ENCODE measurements around the gene NRN1.
A peak's percentile ranks its signal among the peaks of the same experiment; 100 is the strongest.

Gene NRN1

GRCh38 chr6:6006428-6007365 lies at the start of gene NRN1:
NRN1 (minus strand) TSS chr6:6006925; CDS start chr6:6006749, 176 bp downstream.
- DNase-seq (ENCODE audit: extremely low read depth, low read depth) = no peak
- no peak for TF ChIP-seq CTCF (IDR thresholded peaks at IDR 0.05; ENCODE audit: low read depth, low read length, missing control alignments)
- H3K4me3 ChIP-seq (replicated peaks; ENCODE audit: low read depth, low read length) = 0 out of 2 replicates have a peak within 1 kb of the TSS, but pooled peaks have one; percentile 2

- no peak for DNase-seq (ENCODE audit: extremely low read depth, low read depth)
- H3K4me3 ChIP-seq (replicated peaks; ENCODE audit: low read depth, low read length) = no peak overlapping the region
- TF ChIP-seq CTCF (IDR thresholded peaks at IDR 0.05; ENCODE audit: low read depth, low read length, missing control alignments) = no peak
Measured at GRCh38 chr6:6052216-6052615, 45.5 kb upstream of the NRN1 start.

- DNase-seq (ENCODE audit: extremely low read depth, low read depth) = no peak
- no peak overlapping the region for H3K4me3 ChIP-seq (replicated peaks; ENCODE audit: low read depth, low read length)
- no peak for TF ChIP-seq CTCF (IDR thresholded peaks at IDR 0.05; ENCODE audit: low read depth, low read length, missing control alignments)
Measured at GRCh38 chr6:6046716-6047115, 40.0 kb upstream of the NRN1 start.

- no peak for DNase-seq (ENCODE audit: extremely low read depth, low read depth)
- H3K4me3 ChIP-seq (replicated peaks; ENCODE audit: low read depth, low read length) = no peak overlapping the region
- no peak for TF ChIP-seq CTCF (IDR thresholded peaks at IDR 0.05; ENCODE audit: low read depth, low read length, missing control alignments)
Measured at GRCh38 chr6:6039946-6040509, 33.3 kb upstream of the NRN1 start.

- H3K4me3 ChIP-seq (replicated peaks; ENCODE audit: low read depth, low read length) = no peak overlapping the region
- no peak for TF ChIP-seq CTCF (IDR thresholded peaks at IDR 0.05; ENCODE audit: low read depth, low read length, missing control alignments)
- DNase-seq (ENCODE audit: extremely low read depth, low read depth) = no peak
Measured at GRCh38 chr6:6037179-6037578, 30.5 kb upstream of the NRN1 start.

- H3K4me3 ChIP-seq (replicated peaks; ENCODE audit: low read depth, low read length) = no peak overlapping the region
- no peak for DNase-seq (ENCODE audit: extremely low read depth, low read depth)
- no peak for TF ChIP-seq CTCF (IDR thresholded peaks at IDR 0.05; ENCODE audit: low read depth, low read length, missing control alignments)
Measured at GRCh38 chr6:6033858-6034257, 27.1 kb upstream of the NRN1 start.
